GM12878 (cell line): ENCODE measurements around the gene ACTG1. TPM values are rescaled to one million over a fixed set of nuclear protein-coding genes. Genes with fewer than 3 reads are reported as not detected.

Experiments used
- ATAC-seq: fragments of 200-7000 bp; cut with Tn5 transposase; 3 replicates; pipeline ENCODE4 v1.9.1; 2020; ENCODE audit warnings: mild to moderate bottlenecking, moderate library complexity
- BruUV-seq: library from RNA; stranded (reverse); fragments of 400-500 nt; replicated peaks from 2 replicates; lab custom pipeline; 2021; lab: Mats Ljungman, UMichigan
- CTCF ChIA-PET: fragments of 300-600 bp; sonication (Branson Sonifier 250); formaldehyde crosslinking; extraction: SDS; loops from one replicate; lab custom pipeline; 2021; ENCODE audit warnings: inconsistent platforms; lab: Yijun Ruan, JAX
- POLR2A ChIA-PET: fragments of 350-600 bp; formaldehyde crosslinking; extraction: SDS; loops from one replicate; lab custom pipeline; 2021; ENCODE audit warnings: inconsistent platforms; lab: Charles Lee
- RAD21 ChIA-PET: fragments of 300-600 bp; sonication (Branson Sonifier 250); formaldehyde crosslinking; loops from one replicate; lab custom pipeline; 2023; ENCODE audit warnings: antibody characterized with exemption; ENCODE audit not compliant: unreplicated experiment; lab: Charles Lee
- SMC1A ChIA-PET: fragments of 300-600 bp; sonication (Branson Sonifier 250); formaldehyde crosslinking; loops from one replicate; lab custom pipeline; 2023; ENCODE audit not compliant: unreplicated experiment, uncharacterized antibody; lab: Charles Lee
- DNase-seq: peaks from one replicate; pipeline ENCODE4 v3.0.0-alpha.2; 2011; ENCODE audit warnings: low read depth, low spot score
- FAIRE-seq: peaks from 3 replicates; lab custom pipeline; 2011; peaks lifted over from hg19 to GRCh38; lab: Jason Lieb, UNC
- H2AFZ ChIP-seq: 2 replicates; pipeline ENCODE4 v1.6.0; 2011; ENCODE audit warnings: low read depth, low read length, control low read depth; ENCODE audit not compliant: control insufficient read depth
- H3K27ac ChIP-seq: 2 replicates; pipeline ENCODE4 v1.5.1; 2011; ENCODE audit warnings: control low read depth; ENCODE audit not compliant: control insufficient read depth, insufficient read depth
- H3K27me3 ChIP-seq, 2 experiments: replicated peaks in 1 of 2; 2 replicates each; pipeline versions ENCODE4 v1.6.0 to v1.6.1; 2011; ENCODE audit warnings: low read length in 1 of 2; ENCODE audit not compliant: control insufficient read depth in 2 of 2, insufficient read depth in 2 of 2
- H3K36me3 ChIP-seq, 2 experiments: 2 replicates each; pipeline ENCODE4 v1.5.1; 2011; ENCODE audit warnings: low read length in 1 of 2; ENCODE audit not compliant: control insufficient read depth in 2 of 2, insufficient read depth in 2 of 2
- H3K4me1 ChIP-seq: 2 replicates; pipeline ENCODE4 v1.6.1; 2011; ENCODE audit warnings: mild to moderate bottlenecking, low read length, moderate library complexity, mixed read lengths; ENCODE audit not compliant: control insufficient read depth, insufficient read depth
- H3K4me2 ChIP-seq: 2 replicates; pipeline ENCODE4 v1.6.0; 2011; ENCODE audit warnings: control low read depth; ENCODE audit not compliant: control insufficient read depth, insufficient read depth
- H3K4me3 ChIP-seq: fragments of 200-600 bp; sonication (generic); 2 replicates; pipeline ENCODE4 v1.5.1; 2016
- H3K79me2 ChIP-seq: 2 replicates; pipeline ENCODE4 v1.6.0; 2011; ENCODE audit warnings: low read length; ENCODE audit not compliant: control insufficient read depth, insufficient read depth
- H3K9ac ChIP-seq: 2 replicates; pipeline ENCODE4 v1.8.0; 2011; ENCODE audit warnings: low read length, control low read depth, mixed read lengths; ENCODE audit not compliant: control insufficient read depth, insufficient read depth
- H3K9me3 ChIP-seq: replicated peaks from 3 replicates; pipeline ENCODE4 v1.5.1; 2011; ENCODE audit warnings: mild to moderate bottlenecking, low read length; ENCODE audit not compliant: control insufficient read depth, insufficient read depth
- H4K20me1 ChIP-seq: 2 replicates; pipeline ENCODE4 v1.6.0; 2011; ENCODE audit not compliant: control insufficient read depth, insufficient read depth
- BACH1 ChIP-seq: fragments of 450-650 bp; IDR thresholded peaks from 2 replicates; pipeline ENCODE4 v1.6.1; 2017; ENCODE audit warnings: mild to moderate bottlenecking, borderline replicate concordance
- BCL3 ChIP-seq: IDR thresholded peaks from 2 replicates; pipeline ENCODE4 v1.6.1; 2011; ENCODE audit warnings: borderline replicate concordance, low read depth, mild to moderate bottlenecking, moderate library complexity, low read length; ENCODE audit not compliant: insufficient read depth, poor library complexity, severe bottlenecking
- MEF2A ChIP-seq: IDR thresholded peaks from 2 replicates; pipeline ENCODE4 v1.6.1; 2011; ENCODE audit warnings: low read depth, mild to moderate bottlenecking, low read length, moderate library complexity; ENCODE audit not compliant: insufficient read depth
- PKNOX1 ChIP-seq: fragments of 450-650 bp; IDR thresholded peaks from 2 replicates; pipeline ENCODE4 v1.6.1; 2016; ENCODE audit warnings: mild to moderate bottlenecking
- PML ChIP-seq: IDR thresholded peaks from 2 replicates; pipeline ENCODE4 v1.6.1; 2012; ENCODE audit warnings: low read length, inconsistent platforms
- SKIL ChIP-seq: fragments of 450-650 bp; IDR thresholded peaks from 2 replicates; pipeline ENCODE4 v1.6.1; 2017; ENCODE audit warnings: mild to moderate bottlenecking, low read depth, inconsistent platforms; ENCODE audit not compliant: poor library complexity, severe bottlenecking
- SMAD5 ChIP-seq: IDR thresholded peaks from 2 replicates; pipeline ENCODE4 v1.6.1; 2016; ENCODE audit warnings: antibody characterized with exemption, low read depth
- ZNF384 ChIP-seq: IDR thresholded peaks from 2 replicates; pipeline ENCODE4 v1.6.1; 2012; ENCODE audit warnings: low read depth, mild to moderate bottlenecking, low read length, improper control_type of control experiment, borderline replicate concordance
- WGBS: methylation state at CpG from one replicate; pipeline ENCODE4 v1.1.6; 2016; ENCODE audit warnings: low lambda C conversion rate; ENCODE audit not compliant: insufficient replicate concordance, insufficient coverage; ENCODE audit errors: missing lambda C conversion rate; 5-methylcytosine and 5-hydroxymethylcytosine counted together
- in situ Hi-C: fragments of 300-500 bp; cut with MboI; formaldehyde crosslinking; loops from 9 replicates; pipeline ENCODE4 v1.14.3; 2018; ENCODE audit warnings: mixed read lengths
- intact Hi-C: fragments of 100-400 bp; cut with micrococcal nuclease; formaldehyde crosslinking; loops from one replicate; pipeline ENCODE4 v1.14.2; 2022; ENCODE audit not compliant: unreplicated experiment
- polyA plus RNA-seq, 11 experiments: library from polyadenylated mRNA; depleted of rRNA in 4 of 11; unstranded in 6 of 11; stranded (reverse) in 5 of 11; fragments of >200 nt; fragmentation: Nextera tagmentation in 4 of 11; fragmentation: Illumina TruSeq in 1 of 11; extraction: Ambion mirVana in 4 of 11; extraction: Trizol in 1 of 11; gene quantifications; 1 replicate in 1 of 11; 2 replicates in 10 of 11; pipeline versions ENCODE4 v1.2.1 to v1.2.3, GENCODE V29; 2011 to 2016; ENCODE audit warnings: inconsistent platforms in 2 of 11, missing spikeins in 2 of 11, low read depth in 1 of 11
- total RNA-seq, 4 experiments: library from RNA; depleted of rRNA in 3 of 4; stranded (reverse); fragments of >200 nt in 3 of 4; fragmentation: Illumina TruSeq in 1 of 4; extraction: Trizol in 1 of 4; gene quantifications; 2 replicates each; pipeline versions ENCODE4 v1.2.1 to v1.2.3, GENCODE V29; 2013 to 2021

ACTG1 gene
- total and polyA plus RNA-seq, 10 of the 15 experiments (the other 5 are each of a cell fraction or from before 2014, with no cell fraction given) = 810 to 6,105 (median 3,650) TPM

GRCh38 chr17:81556175-81556691 lies 43.6 kb upstream of the ACTG1 start:
- ChIA-PET SMC1A (no interaction called here), RAD21 (no interaction called here), CTCF (interaction anchor here (1.4 kb wide), 1 partner anchor 45 kb away, joined by 3 read pairs; no protein-coding TSS in a partner anchor), POLR2A (no interaction called here)
- Histone ChIP-seq H3K27me3 (no peaks in the 10 kb centered on the region), H3K36me3 (peaks cover 7 to 18% of the 10 kb centered on the region in 2 experiments; a peak in 3 of 4 replicates), H3K4me2 (no peak overlapping the region), H3K79me2 (peaks cover 10% of the 10 kb centered on the region), H3K9me3 (no peaks in the 10 kb centered on the region), H4K20me1 (no peaks in the 10 kb centered on the region), H3K4me3 (no peak overlapping the region), H3K4me1 (peaks cover 20% of the 10 kb centered on the region), H3K9ac (no peak overlapping the region), H3K27ac (no peak overlapping the region), H2AFZ (no peak overlapping the region)
- 41% methylated on average over 9 of the region's 9 CpGs for WGBS
- TF ChIP-seq PML (0 out of 2 replicates have a peak, but pooled peaks have one; percentile 27), BCL3 (no peak), PKNOX1 (no peak), SKIL (no peak), MEF2A (0 out of 2 replicates have a peak, but pooled peaks have one; percentile 13), ZNF384 (no peak), BACH1 (no peak), SMAD5 (no peak)
- in situ Hi-C loops (no loop called here), intact Hi-C loops (no loop called here)
- ATAC-seq (no peak), FAIRE-seq (no peak), DNase-seq (no peak)
- BruUV-seq = no TSS peak
